ENCODE data around the gene NR1D1. TPM values are rescaled to one million over a fixed set of nuclear protein-coding genes. Genes with fewer than 3 reads are reported as not detected.

The NR1D1 gene
- total RNA-seq, 2 experiments from 2014 or later = 4.8 to 5.8 TPM

GRCh38 chr17:40105861-40106759 lies 5.7 kb upstream of the NR1D1 start:
- no peak overlapping the region for H3K4me3 Mint-ChIP-seq
- no peaks in the 10 kb centered on the region for H3K36me3 Mint-ChIP-seq
- no peak overlapping the region for H3K27ac Mint-ChIP-seq

GRCh38 chr17:40104594-40105486 lies 4.5 kb upstream of the NR1D1 start:
- no peaks in the 10 kb centered on the region for H3K9me3 Mint-ChIP-seq
- no peaks in the 10 kb centered on the region for H3K36me3 Mint-ChIP-seq
- H3K4me3 Mint-ChIP-seq = no peak overlapping the region
- peaks cover 80% of the 10 kb centered on the region for H3K4me1 Mint-ChIP-seq
- no peak for DNase-seq
- H3K27ac Mint-ChIP-seq = no peak overlapping the region
- no peaks in the 10 kb centered on the region for H3K27me3 Mint-ChIP-seq

More at GRCh38 chr17:40105861-40106759, 5.7 kb upstream of the NR1D1 start:
- no peak for DNase-seq
- no peaks in the 10 kb centered on the region for H3K9me3 Mint-ChIP-seq
- no peaks in the 10 kb centered on the region for H3K27me3 Mint-ChIP-seq
- H3K4me1 Mint-ChIP-seq = peaks cover 81% of the 10 kb centered on the region

- peak overlapping the region; percentile 64 for H3K27ac Mint-ChIP-seq
- H3K36me3 Mint-ChIP-seq = peaks cover 3% of the 10 kb centered on the region
- H3K4me1 Mint-ChIP-seq = peaks cover 84% of the 10 kb centered on the region
- no peak overlapping the region for H3K4me3 Mint-ChIP-seq
- no peaks in the 10 kb centered on the region for H3K27me3 Mint-ChIP-seq
- DNase-seq = no peak
- H3K9me3 Mint-ChIP-seq = no peaks in the 10 kb centered on the region
Observed at GRCh38 chr17:40103688-40104087, 3.3 kb upstream of the NR1D1 start.

- H3K27ac Mint-ChIP-seq = no peak overlapping the region
- DNase-seq = no peak
- peaks cover 85% of the 10 kb centered on the region for H3K4me1 Mint-ChIP-seq
- no peaks in the 10 kb centered on the region for H3K27me3 Mint-ChIP-seq
- H3K4me3 Mint-ChIP-seq = no peak overlapping the region
- H3K36me3 Mint-ChIP-seq = peaks cover 8% of the 10 kb centered on the region
- H3K9me3 Mint-ChIP-seq = no peaks in the 10 kb centered on the region
Observed at GRCh38 chr17:40103071-40103661, 2.8 kb upstream of the NR1D1 start.

- peaks cover 85% of the 10 kb centered on the region for H3K4me1 Mint-ChIP-seq
- H3K27me3 Mint-ChIP-seq = no peaks in the 10 kb centered on the region
- H3K4me3 Mint-ChIP-seq = peak overlapping the region; percentile 94
- H3K36me3 Mint-ChIP-seq = peaks cover 23% of the 10 kb centered on the region
- no peak for DNase-seq
- no peaks in the 10 kb centered on the region for H3K9me3 Mint-ChIP-seq
- peak overlapping the region; percentile 90 for H3K27ac Mint-ChIP-seq
Observed at GRCh38 chr17:40101367-40102210, 1.2 kb upstream of the NR1D1 start.

GRCh38 chr17:40100669-40101366 lies 429 bp upstream of the NR1D1 start:
- H3K4me1 Mint-ChIP-seq = peaks cover 84% of the 10 kb centered on the region
- H3K9me3 Mint-ChIP-seq = no peaks in the 10 kb centered on the region
- peak overlapping the region; percentile 94 for H3K4me3 Mint-ChIP-seq
- H3K27me3 Mint-ChIP-seq = no peaks in the 10 kb centered on the region
- peak; percentile 92 for DNase-seq
- peaks cover 29% of the 10 kb centered on the region for H3K36me3 Mint-ChIP-seq
- peak overlapping the region; percentile 90 for H3K27ac Mint-ChIP-seq

- Mint-ChIP-seq H3K27me3 (no peaks in the 10 kb centered on the region), H3K36me3 (peaks cover 37% of the 10 kb centered on the region), H3K4me3 (peak overlapping the region; percentile 94), H3K4me1 (peaks cover 83% of the 10 kb centered on the region), H3K27ac (peak overlapping the region; percentile 90), H3K9me3 (no peaks in the 10 kb centered on the region)
- DNase-seq = no peak
Observed at GRCh38 chr17:40099619-40100418, 570 bp downstream of the NR1D1 start.

GRCh38 chr17:40098846-40099618 lies 1.4 kb downstream of the NR1D1 start:
- no peaks in the 10 kb centered on the region for H3K27me3 Mint-ChIP-seq
- H3K36me3 Mint-ChIP-seq = peaks cover 37% of the 10 kb centered on the region
- peak; percentile 98 for DNase-seq
- peak overlapping the region; percentile 94 for H3K4me3 Mint-ChIP-seq
- no peaks in the 10 kb centered on the region for H3K9me3 Mint-ChIP-seq
- H3K27ac Mint-ChIP-seq = peak overlapping the region; percentile 90
- peaks cover 77% of the 10 kb centered on the region for H3K4me1 Mint-ChIP-seq

GRCh38 chr17:40097931-40098845 lies 2.2 kb downstream of the NR1D1 start:
- Mint-ChIP-seq H3K36me3 (peaks cover 37% of the 10 kb centered on the region), H3K9me3 (no peaks in the 10 kb centered on the region), H3K4me3 (peak overlapping the region; percentile 94), H3K27me3 (no peaks in the 10 kb centered on the region), H3K27ac (peak overlapping the region; percentile 90), H3K4me1 (peaks cover 72% of the 10 kb centered on the region)
- no peak for DNase-seq

GRCh38 chr17:40097087-40097486 lies 3.3 kb downstream of the NR1D1 start:
- peak overlapping the region; percentile 54 for H3K4me3 Mint-ChIP-seq
- DNase-seq = no peak
- no peaks in the 10 kb centered on the region for H3K9me3 Mint-ChIP-seq
- H3K27me3 Mint-ChIP-seq = no peaks in the 10 kb centered on the region
- H3K36me3 Mint-ChIP-seq = peaks cover 37% of the 10 kb centered on the region
- peak overlapping the region; percentile 90 for H3K27ac Mint-ChIP-seq
- H3K4me1 Mint-ChIP-seq = peaks cover 71% of the 10 kb centered on the region

- Mint-ChIP-seq H3K36me3 (peaks cover 37% of the 10 kb centered on the region), H3K9me3 (no peaks in the 10 kb centered on the region), H3K27me3 (no peaks in the 10 kb centered on the region), H3K4me3 (peak overlapping the region; percentile 54), H3K4me1 (peaks cover 62% of the 10 kb centered on the region), H3K27ac (peak overlapping the region; percentile 90)
- peak; percentile 85 for DNase-seq
Observed at GRCh38 chr17:40095944-40096791, 4.2 kb downstream of the NR1D1 start.

Measured in activated naive CD8-positive, alpha-beta T cell treated with anti-CD3 and anti-CD28 coated beads for 36 hours (primary cell).